Measurements from ENCODE around the gene HLCS. TPM values are rescaled to one million over a fixed set of nuclear protein-coding genes. Genes with fewer than 3 reads are reported as not detected.

The HLCS gene
- total RNA-seq, 1 donor from 2014 or later = 14.5 TPM

GRCh38 chr21:36769051-36769839 lies 197.2 kb downstream of the HLCS start:
- peak; percentile 66 for DNase-seq

GRCh38 chr21:36768496-36768895 lies 198.0 kb downstream of the HLCS start:
- DNase-seq = no peak

- no peak for DNase-seq
Observed at GRCh38 chr21:36767096-36767495, 199.4 kb downstream of the HLCS start.

- DNase-seq = no peak
Observed at GRCh38 chr21:36766511-36766910, 200.0 kb downstream of the HLCS start.

- DNase-seq = no peak
Observed at GRCh38 chr21:36765229-36765628, 201.2 kb downstream of the HLCS start.

- DNase-seq = no peak
Observed at GRCh38 chr21:36763305-36763704, 203.2 kb downstream of the HLCS start.

GRCh38 chr21:36762642-36763041 lies 203.8 kb downstream of the HLCS start:
- DNase-seq = no peak

GRCh38 chr21:36761685-36762084 lies 204.8 kb downstream of the HLCS start:
- no peak for DNase-seq

- no peak for DNase-seq
Observed at GRCh38 chr21:36759348-36760083, 207.0 kb downstream of the HLCS start.

- DNase-seq = no peak
Observed at GRCh38 chr21:36757196-36757595, 209.3 kb downstream of the HLCS start.

- DNase-seq = no peak
Observed at GRCh38 chr21:36756527-36756926, 209.9 kb downstream of the HLCS start.

GRCh38 chr21:36754241-36754898 lies 212.1 kb downstream of the HLCS start:
- no peak for DNase-seq

- no peak for DNase-seq
Observed at GRCh38 chr21:36753556-36753955, 212.9 kb downstream of the HLCS start.

- no peak for DNase-seq
Observed at GRCh38 chr21:36751383-36751782, 215.1 kb downstream of the HLCS start.

- no peak for DNase-seq
Observed at GRCh38 chr21:36750576-36750959, 215.9 kb downstream of the HLCS start.

- peak; percentile 76 for DNase-seq
Observed at GRCh38 chr21:36749935-36750575, 216.4 kb downstream of the HLCS start.

GRCh38 chr21:36747815-36748383 lies 218.6 kb downstream of the HLCS start:
- DNase-seq = no peak

GRCh38 chr21:36747041-36747814 lies 219.2 kb downstream of the HLCS start:
- DNase-seq = no peak

GRCh38 chr21:36745459-36745858 lies 221.0 kb downstream of the HLCS start:
- no peak for DNase-seq

- DNase-seq = no peak
Observed at GRCh38 chr21:36744560-36745231, 221.8 kb downstream of the HLCS start.

- DNase-seq = no peak
Observed at GRCh38 chr21:36744190-36744559, 222.3 kb downstream of the HLCS start.

Data from skin of body (tissue), 2 donors.